Neuron (in vitro differentiated cells): ENCODE results near the gene CYTH3.
"Not testable (repeated sequence)": the region's sequence is repeated elsewhere in the genome, so short reads cannot be mapped to it uniquely, and the experiment has no call there.

ENCODE experiments used
- H2AFZ ChIP-seq: one replicate; pipeline ENCODE4 v1.6.1; 2013; ENCODE audit warnings: low read depth, mild to moderate bottlenecking, inconsistent platforms, low read length, moderate library complexity
- H3K27me3 ChIP-seq: one replicate; pipeline ENCODE4 v1.6.1; 2013; ENCODE audit warnings: low read length; ENCODE audit not compliant: insufficient read depth
- H3K36me3 ChIP-seq: one replicate; pipeline ENCODE4 v1.6.1; 2013; ENCODE audit warnings: low read length; ENCODE audit not compliant: insufficient read depth
- H3K4me1 ChIP-seq: one replicate; pipeline ENCODE4 v1.6.1; 2013; ENCODE audit warnings: low read length; ENCODE audit not compliant: insufficient read depth
- H3K4me3 ChIP-seq: 2 replicates; pipeline ENCODE4 v1.5.1; 2013; ENCODE audit warnings: mild to moderate bottlenecking, low read length, moderate library complexity
- H3K9me3 ChIP-seq: one replicate; pipeline ENCODE4 v1.6.1; 2013; ENCODE audit warnings: low read length

CYTH3 gene

DNA sequence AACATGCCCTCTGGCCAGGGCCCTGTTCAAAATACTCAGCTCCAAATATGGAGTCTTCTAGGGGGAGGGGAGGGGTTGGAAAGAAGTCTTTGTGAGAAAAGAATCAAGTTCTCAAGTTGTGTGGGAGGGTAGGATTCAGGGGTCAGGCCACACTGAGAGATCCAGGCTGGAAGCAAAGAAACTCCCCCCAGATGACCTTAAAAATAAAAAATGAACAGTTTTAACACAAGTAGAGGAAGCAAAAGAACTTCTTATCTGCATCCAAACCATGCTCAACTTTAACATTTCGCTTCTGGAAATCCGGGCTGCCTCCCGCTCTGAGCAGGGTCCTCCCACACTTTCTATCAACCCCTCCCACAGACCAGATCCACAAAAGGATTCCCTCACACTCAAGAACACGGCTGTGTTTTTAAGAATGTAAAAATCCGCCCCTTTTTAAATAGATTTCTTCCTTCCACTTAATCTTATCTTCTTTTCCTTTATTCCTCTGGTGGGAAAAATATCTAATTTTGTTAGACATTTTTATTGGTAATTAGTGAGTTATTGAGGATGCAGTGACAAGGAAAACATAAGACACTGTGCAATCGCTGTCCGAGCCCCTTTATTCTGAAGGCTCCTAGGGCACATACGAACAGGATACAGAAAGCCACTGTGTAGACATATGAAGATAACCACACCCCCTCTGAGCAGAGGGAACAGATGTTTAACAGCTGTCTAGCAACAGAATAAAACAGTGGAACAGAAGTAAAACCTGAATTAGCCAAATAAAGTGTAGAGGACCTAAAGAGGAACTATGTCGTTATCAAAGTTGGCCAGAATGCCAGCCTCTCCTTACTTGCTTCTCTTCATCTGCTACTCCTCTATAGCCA is 43.8 kb downstream of the CYTH3 start:
- Histone ChIP-seq H3K9me3 (no peaks in the 10 kb centered on the region), H3K4me1 (peaks cover 15% of the 10 kb centered on the region), H3K36me3 (no peaks in the 10 kb centered on the region), H2AFZ (peak overlapping the region; percentile 63), H3K27me3 (no peaks in the 10 kb centered on the region), H3K4me3 (peak overlapping the region; percentile 50)

- no peaks in the 10 kb centered on the region for H3K36me3 ChIP-seq
- H2AFZ ChIP-seq, result no peak overlapping the region
- H3K4me3 ChIP-seq, result no peak overlapping the region
- no peaks in the 10 kb centered on the region for H3K9me3 ChIP-seq
- H3K4me1 ChIP-seq, result peaks cover 15% of the 10 kb centered on the region
- H3K27me3 ChIP-seq, result no peaks in the 10 kb centered on the region
These were observed 45.1 kb downstream of the CYTH3 start for GRCh38 chr7:6227294-6227846.

DNA sequence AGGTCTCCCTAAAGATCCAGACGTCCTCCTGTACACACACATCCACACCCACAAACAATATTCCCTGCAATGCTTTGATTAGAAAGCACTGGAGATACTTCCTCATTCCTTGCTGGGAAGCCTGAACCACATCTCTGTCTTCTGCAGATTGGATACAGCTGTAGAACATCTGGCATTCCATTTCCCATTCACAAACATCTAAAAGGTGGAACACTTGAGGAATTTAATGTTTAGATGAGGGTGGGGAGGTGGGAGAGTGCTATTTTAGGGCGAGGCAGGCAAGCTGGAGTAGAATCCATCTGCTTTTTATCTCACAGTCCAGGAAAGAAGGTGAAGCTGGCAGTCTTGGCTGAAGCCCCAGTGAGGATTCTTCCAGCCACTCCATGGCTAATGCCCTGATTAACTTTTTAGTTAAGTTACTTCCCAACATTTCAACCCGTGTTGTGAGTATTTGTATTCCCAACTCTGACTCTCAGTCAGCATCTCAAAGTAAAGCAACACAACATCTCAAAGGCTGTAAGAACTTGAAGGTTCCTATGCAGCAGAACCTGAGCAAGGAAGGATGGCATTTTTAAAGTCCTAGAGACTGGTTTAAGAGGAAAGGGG is 46.1 kb downstream of the CYTH3 start:
- Histone ChIP-seq H3K27me3 (no peaks in the 10 kb centered on the region), H3K4me3 (no peak overlapping the region), H3K36me3 (no peaks in the 10 kb centered on the region), H3K4me1 (peaks cover 15% of the 10 kb centered on the region), H3K9me3 (peaks cover 4% of the 10 kb centered on the region), H2AFZ (no peak overlapping the region)

DNA sequence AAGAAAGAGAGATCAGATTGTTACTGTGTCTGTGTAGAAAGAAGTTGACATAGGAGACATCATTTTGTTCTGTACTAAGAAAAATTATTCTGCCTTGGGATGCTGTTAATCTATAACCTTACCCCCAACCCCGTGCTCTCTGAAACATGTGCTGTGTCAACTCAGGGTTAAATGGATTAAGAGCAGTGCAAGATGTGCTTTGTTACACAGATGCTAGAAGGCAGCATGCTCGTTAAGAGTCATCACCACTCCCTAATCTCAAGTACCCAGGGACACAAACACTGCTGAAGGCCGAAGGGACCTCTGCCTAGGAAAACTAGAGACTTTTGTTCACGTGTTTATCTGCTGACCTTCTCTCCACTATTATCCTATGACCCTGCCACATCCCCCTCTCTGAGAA is 49.0 kb downstream of the CYTH3 start:
- H3K27me3 ChIP-seq, H3K9me3 ChIP-seq, H2AFZ ChIP-seq, H3K4me1 ChIP-seq, H3K4me3 ChIP-seq, H3K36me3 ChIP-seq: not testable (repeated sequence)

GRCh38 chr7:6223010-6223409 is 49.4 kb downstream of the CYTH3 start:
- H3K4me3 ChIP-seq, H3K9me3 ChIP-seq, H3K4me1 ChIP-seq, H3K27me3 ChIP-seq, H2AFZ ChIP-seq, H3K36me3 ChIP-seq: not testable (repeated sequence)

DNA sequence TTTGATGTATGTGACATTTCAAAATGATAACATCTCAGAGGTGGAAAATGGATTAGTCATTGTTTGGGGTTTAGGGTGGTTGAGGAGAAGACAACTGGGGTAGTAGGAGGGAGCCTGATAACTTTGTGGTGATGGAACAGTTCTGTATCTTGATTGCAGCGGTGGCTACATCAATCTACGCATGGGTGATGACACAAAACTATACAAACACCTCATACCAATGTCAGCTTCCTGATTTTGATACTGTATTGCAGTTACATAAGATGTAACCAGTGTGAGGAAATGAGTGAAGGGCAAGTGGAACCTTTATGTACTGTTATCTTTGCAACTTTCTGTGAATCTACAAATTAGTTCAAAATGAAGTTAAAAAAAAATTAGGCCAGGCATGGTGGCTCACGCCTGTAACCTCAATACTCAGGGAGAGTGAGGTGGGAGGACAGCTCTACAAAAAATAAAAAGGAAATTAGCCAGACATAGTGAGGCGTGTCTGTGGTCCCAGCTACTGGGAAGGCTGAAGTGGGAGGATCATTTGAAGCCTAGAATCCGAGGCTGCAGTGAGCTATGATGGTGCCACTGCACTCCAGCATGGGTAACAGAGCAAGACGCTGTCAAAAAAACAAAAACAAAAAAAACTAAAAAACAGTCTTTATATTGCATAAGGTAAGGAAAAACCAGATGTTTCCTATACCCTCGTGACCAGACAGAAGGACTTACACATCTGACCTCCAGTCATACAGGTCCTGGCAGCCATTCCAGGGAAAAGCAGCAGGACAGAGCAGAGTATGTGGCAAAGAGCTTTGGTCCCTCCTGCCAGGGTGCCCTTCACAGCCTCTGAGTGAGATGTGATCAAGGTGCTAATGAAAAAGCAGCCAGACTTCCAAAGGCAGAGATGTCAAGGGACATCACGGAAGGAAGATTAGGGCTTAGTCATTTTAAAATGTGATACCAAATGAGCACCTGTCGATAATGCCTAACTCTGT is 50.8 kb downstream of the CYTH3 start:
- H3K4me3 ChIP-seq, result no peak overlapping the region
- H3K36me3 ChIP-seq, result no peaks in the 10 kb centered on the region
- H3K4me1 ChIP-seq, result no peaks in the 10 kb centered on the region
- H2AFZ ChIP-seq, result no peak overlapping the region
- H3K9me3 ChIP-seq, result peaks cover 7% of the 10 kb centered on the region
- H3K27me3 ChIP-seq, result no peaks in the 10 kb centered on the region

DNA sequence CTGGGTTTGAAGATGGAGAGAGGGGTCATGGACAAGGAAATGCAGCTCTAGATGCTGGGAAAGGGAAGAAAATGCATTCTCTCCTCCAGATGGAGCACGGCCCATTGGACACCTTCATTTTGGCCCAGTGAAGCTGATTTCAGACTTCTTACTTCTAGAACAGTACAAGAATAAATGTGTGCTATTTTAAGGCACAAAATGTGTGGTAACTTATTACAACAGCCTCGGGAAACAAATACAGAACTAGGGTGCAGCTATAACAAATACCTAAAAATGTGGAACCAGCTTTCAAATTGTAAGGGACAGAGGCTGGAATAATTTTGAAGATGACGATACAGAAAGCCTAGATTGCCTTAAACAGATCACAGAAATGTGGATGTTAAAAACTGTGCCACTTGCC is 54.1 kb downstream of the CYTH3 start:
- Histone ChIP-seq H3K27me3 (no peaks in the 10 kb centered on the region), H3K4me3 (no peak overlapping the region), H2AFZ (no peak overlapping the region), H3K36me3 (no peaks in the 10 kb centered on the region), H3K9me3 (peaks cover 7% of the 10 kb centered on the region), H3K4me1 (no peaks in the 10 kb centered on the region)

DNA sequence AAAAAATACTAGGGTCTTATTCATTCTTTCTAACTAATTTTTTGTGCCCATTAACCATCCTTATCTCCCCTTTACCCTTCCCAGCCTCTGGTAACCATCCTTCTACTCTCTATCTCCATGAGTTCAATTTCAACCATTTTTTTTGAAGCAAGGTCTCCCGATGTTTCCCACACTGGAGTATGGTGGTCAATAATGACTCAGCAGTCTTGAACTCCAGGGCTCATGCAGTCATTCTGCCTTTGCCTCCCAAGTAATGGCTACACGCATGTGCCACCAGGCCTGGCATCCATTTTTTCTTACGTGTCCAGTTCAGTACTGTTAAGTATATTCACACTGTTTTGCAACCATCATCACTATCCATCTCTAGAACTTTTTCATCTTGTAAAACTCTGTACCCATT is 60.4 kb downstream of the CYTH3 start:
- no peaks in the 10 kb centered on the region for H3K9me3 ChIP-seq
- no peaks in the 10 kb centered on the region for H3K27me3 ChIP-seq
- H3K36me3 ChIP-seq, result no peaks in the 10 kb centered on the region
- H3K4me1 ChIP-seq, result no peaks in the 10 kb centered on the region
- no peak overlapping the region for H2AFZ ChIP-seq
- no peak overlapping the region for H3K4me3 ChIP-seq

GRCh38 chr7:6210621-6211372 is 61.6 kb downstream of the CYTH3 start:
- H3K4me3 ChIP-seq, result no peak overlapping the region
- H3K27me3 ChIP-seq, result no peaks in the 10 kb centered on the region
- H3K4me1 ChIP-seq, result no peaks in the 10 kb centered on the region
- H3K9me3 ChIP-seq, result no peaks in the 10 kb centered on the region
- no peak overlapping the region for H2AFZ ChIP-seq
- no peaks in the 10 kb centered on the region for H3K36me3 ChIP-seq

DNA sequence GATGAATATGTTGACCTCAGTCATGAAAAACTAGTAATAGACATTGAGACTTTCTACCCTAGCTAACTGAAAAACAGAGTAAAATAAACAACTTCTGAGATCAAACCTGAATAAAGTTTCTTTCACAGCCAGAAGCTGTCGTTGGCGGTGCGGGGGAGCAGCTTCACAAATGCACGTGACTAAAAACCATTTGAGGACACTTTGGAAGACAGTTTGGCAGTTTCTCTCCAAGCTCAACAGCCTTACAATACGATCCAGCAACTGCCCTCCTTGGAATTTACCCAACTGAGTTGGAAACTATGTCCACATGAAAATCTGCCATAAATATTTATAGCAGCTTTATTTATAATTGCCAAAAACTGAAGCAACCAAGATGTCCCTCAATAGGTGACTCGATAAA is 63.1 kb downstream of the CYTH3 start:
- Histone ChIP-seq H3K4me3 (no peak overlapping the region), H3K27me3 (no peaks in the 10 kb centered on the region), H3K4me1 (no peaks in the 10 kb centered on the region), H3K36me3 (no peaks in the 10 kb centered on the region), H2AFZ (no peak overlapping the region), H3K9me3 (no peaks in the 10 kb centered on the region)

DNA sequence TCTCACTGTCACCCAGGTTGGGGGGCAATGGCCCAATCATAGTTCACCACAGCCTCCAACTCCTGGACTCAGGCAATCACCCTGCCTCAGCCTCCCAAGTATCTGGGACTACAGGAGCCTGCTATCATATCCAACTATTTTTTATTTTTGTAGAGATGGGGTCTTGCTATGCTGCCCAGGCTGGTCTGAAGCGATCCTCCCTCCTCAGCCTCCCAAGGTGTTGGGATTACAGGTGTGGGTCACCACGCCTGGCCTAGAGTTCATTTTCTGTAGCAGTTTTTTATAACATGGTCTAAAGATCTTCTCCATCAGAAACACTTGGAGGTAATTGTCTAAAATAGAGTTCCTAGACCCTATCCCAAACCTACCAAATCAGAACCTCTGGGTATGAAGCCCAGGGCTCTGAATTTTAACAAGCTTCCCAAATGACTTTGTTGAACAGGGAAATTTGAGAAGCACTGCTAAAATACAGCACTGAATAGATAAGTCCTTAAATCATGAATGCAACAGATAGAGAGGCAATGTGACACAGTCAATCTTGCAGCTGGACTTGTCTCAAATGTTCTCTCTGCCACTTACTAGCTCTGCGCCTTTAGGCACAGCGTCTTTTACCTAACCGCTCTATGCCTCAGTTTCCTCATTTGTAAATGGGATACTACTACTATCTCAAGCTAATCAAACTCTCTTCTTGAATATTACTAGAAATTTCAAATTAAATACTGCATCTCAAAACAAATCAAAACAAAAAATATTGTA is 63.7 kb downstream of the CYTH3 start:
- Histone ChIP-seq H3K27me3 (no peaks in the 10 kb centered on the region), H3K36me3 (no peaks in the 10 kb centered on the region), H3K4me1 (no peaks in the 10 kb centered on the region), H3K9me3 (no peaks in the 10 kb centered on the region), H2AFZ (no peak overlapping the region), H3K4me3 (no peak overlapping the region)
